NCI-H69 (cell line): ENCODE data around the gene CRY2.

Source experiments
- DNase-seq: peaks from one replicate; lab custom pipeline; 2025; lab: John Stamatoyannopoulos, UW

CRY2 gene

GRCh38 chr11:45918331-45918941, 71.2 kb downstream of the CRY2 start:
- DNase-seq, result peak; percentile 89

DNA sequence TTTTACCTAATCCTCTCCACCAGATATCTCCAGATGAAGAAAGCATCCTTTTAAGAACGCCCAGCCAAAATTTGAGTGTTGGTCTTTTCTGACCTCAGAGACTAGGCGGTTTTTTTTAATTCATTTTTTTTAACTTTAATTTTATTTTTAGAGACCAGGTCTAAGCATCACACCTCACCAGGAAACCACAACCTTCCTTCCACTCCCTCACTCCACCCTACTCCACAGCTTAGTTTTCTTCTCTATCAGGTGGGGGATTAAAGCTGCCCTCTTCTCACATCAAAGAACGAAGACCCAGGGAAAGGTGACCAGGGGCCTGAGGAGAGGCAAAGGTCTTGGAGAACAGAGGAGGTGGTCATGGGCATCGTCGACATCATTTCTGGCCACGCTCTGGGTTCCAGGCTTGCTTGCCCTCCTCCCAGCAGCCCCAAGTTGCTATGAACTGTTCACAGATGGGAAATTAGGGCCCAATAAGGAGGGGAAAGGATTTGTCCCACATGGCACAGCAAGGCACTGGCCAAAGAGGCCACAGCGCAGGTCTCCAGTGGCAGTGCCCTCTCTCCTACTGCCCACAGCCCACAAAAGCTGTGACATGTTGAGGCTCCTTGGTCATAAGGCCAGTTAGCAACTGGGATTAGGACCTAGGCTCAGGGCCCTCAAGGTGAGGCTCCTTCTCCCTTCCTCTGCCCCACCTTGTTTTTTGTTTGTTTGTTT, 71.8 kb downstream of the CRY2 start:
- no peak for DNase-seq

DNA sequence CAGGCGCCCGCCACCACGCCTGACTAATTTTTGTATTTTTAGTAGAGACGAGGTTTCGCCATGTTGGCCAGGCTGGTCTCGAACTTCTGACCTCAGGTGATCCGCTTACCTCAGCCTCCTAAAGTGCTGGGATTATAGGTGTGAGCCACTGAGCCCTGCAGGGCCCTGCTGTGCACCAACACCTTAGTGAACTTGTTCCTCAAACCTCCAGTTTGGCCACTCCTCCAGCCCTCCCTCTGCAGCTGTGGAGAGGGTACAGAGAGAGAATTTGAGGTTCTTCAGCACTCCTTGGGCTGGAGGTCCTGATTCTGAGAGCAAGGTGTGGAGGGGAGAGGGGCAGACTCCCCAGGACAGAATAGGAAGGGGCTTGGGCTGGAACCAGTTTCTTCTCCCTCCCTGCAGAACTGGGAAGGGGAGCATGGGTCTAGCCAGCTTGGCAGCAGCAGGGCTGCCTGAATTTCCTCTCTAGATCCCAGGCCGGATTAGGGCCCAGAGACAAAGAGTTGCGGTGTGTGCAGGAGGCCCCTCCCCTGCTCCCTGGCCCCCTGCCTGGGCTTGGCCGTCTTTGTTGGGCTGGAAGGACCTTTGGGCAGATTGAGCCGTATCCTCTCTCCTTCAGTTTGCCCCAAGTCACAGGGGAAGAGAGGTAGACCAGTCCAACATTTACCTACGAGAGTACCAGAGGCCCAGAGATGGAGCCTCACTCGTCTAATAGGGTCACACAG, 72.7 kb downstream of the CRY2 start:
- no peak for DNase-seq

GRCh38 chr11:45920531-45921477, 73.5 kb downstream of the CRY2 start:
- no peak for DNase-seq

- peak; percentile 89 for DNase-seq
These were observed 74.5 kb downstream of the CRY2 start for GRCh38 chr11:45921561-45922424.

- peak; percentile 77 for DNase-seq
These were observed 75.3 kb downstream of the CRY2 start, which contains the start of gene LARGE2 for GRCh38 chr11:45922425-45923082. TSS of gene LARGE2 (plus strand) at chr11:45922656. CDS start at chr11:45922883, 227 bp downstream.

DNA sequence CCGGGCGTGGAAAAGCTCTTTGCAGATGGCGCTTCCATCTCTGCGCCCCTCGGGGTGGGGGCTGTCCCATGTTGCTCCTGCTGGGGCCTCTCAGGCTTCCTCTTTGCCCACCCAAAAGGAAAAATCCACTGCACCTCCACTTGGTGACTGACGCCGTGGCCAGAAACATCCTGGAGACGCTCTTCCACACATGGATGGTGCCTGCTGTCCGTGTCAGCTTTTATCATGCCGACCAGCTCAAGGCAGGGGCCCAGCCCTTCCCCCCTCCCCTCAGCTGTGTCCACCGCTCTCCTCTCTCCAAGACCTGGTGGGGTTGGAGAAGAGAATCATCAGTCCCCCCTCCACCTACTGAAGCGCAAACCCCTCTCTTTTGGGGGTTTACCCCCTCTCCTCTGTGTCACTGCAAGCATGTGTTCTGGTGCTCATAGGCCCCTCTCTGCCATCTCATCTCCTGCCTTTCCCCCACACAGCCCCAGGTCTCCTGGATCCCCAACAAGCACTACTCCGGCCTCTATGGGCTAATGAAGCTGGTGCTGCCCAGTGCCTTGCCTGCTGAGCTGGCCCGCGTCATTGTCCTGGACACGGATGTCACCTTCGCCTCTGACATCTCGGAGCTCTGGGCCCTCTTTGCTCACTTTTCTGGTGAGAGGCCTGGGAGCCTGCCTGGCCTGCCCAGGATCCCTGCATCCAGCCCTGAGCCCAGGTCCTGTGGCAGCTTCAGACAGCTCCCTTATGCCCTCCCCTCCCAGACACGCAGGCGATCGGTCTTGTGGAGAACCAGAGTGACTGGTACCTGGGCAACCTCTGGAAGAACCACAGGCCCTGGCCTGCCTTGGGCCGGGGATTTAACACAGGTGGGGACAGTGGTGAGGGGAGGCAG, 77.0 kb downstream of the CRY2 start:
- DNase-seq, result no peak

GRCh38 chr11:45924927-45925326, 77.7 kb downstream of the CRY2 start:
- DNase-seq, result no peak

DNA sequence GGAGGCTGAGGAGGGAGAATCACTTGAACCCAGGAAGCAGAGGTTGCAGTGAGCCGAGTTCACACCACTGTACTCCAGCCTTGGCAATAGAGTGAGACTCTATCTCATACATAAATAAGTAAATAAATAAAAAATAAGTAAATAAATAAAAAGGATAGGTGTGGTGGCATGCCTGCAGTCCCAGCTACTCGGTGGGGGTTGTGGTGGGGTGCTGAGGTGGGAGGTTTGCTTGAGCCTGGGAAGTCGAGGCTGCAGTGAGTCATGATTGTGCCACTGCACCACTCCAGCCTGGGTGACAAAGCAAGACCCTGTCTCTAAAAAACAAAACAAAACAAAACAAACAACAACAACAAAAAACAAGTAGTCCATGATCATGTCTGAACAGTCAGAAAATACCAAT, 78.3 kb downstream of the CRY2 start:
- DNase-seq, result no peak

DNA sequence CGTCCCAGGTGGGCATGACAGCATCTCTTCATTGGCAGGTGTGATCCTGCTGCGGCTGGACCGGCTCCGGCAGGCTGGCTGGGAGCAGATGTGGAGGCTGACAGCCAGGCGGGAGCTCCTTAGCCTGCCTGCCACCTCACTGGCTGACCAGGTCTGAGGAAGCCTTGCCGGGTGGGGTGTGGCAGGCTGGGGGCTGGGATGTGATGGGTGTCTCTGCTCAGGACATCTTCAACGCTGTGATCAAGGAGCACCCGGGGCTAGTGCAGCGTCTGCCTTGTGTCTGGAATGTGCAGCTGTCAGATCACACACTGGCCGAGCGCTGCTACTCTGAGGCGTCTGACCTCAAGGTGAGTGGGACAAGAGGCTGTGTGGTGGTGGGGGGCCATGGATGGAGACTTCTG, 78.7 kb downstream of the CRY2 start:
- DNase-seq, result no peak

GRCh38 chr11:45926536-45927331, 79.5 kb downstream of the CRY2 start:
- no peak for DNase-seq

- no peak for DNase-seq
These were observed 80.0 kb downstream of the CRY2 start for GRCh38 chr11:45927332-45927683.

GRCh38 chr11:45927684-45928413, 80.6 kb downstream of the CRY2 start:
- no peak for DNase-seq

DNA sequence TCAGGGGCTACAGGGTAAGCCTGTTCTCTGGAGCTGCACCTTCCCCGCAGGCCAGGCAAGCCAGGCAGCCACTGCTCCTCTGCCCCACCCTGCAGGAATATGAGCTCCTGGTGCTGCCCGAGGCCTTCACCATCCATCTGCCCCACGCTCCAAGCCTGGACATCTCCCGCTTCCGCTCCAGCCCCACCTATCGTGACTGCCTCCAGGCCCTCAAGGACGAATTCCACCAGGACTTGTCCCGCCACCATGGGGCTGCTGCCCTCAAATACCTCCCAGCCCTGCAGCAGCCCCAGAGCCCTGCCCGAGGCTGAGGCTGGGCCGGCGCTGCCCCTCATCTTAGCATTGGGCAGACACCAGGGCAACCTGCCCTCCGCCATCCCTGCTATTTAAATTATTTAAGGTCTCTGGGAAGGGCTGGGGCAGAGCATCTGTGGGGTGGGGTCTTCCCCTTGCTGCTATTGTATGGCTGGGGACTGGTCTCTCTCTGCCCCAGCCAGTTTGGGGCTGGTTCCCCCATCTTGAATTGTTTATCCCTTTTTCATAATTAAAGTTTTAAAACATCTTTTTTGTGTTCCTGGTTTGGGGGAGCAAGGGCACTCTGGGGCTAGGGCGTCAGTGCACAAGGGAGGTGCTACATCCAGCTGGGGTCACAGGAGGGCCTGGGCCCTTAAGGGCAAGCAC, 81.4 kb downstream of the CRY2 start:
- no peak for DNase-seq

GRCh38 chr11:45929486-45930030, 82.3 kb downstream of the CRY2 start:
- DNase-seq, result no peak

DNA sequence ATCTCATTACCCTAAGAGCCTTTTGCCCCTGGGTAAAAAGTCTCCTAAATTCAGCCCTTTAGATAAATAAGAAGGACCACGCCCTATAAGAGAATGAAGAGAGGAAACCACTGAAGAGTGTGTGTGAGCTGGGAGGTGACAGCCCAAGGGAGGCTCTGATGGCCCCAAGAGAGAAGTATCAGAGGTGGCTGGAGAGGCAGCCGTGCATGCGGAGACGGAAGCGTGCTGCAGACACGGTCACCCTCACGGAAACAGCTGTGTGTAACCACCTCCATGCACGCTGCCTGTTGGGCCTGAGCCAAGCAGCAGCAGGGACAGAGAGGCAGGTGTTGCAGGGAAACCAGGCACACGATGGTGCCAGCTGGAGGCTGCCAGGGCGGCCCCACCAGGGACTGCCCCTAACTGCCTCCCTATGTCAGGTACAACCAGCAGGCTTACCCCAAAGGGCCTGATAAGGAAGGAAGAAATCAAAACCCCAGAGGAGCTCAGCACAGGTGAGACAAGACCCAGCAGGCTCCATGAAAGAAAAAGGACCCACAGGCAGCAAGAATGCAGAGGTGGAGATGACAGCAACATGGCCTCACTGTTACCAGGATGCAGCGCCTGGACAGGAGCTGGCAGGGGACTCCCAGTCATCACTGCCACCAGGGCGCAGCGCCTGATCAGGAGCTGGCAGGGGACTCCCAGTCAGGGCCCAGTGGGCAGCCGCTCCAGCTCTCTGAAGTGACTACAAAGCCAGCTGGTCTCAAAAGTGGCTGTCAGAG, 82.9 kb downstream of the CRY2 start:
- DNase-seq, result peak; percentile 95
